SK-N-MC (cell line): ENCODE measurements around the gene C5AR2.

Experiments
- EZH2 ChIP-seq: fragments of 200-600 bp; sonication (generic); IDR thresholded peaks from one replicate; pipeline ENCODE4 v1.6.1; 2017; ENCODE audit warnings: antibody characterized with exemption
- POLR2AphosphoS5 ChIP-seq: IDR thresholded peaks from 2 replicates; pipeline ENCODE4 v1.6.1; 2012; ENCODE audit warnings: mild to moderate bottlenecking, low read depth, low read length, borderline replicate concordance

- no peak for TF ChIP-seq EZH2
- TF ChIP-seq POLR2AphosphoS5, result no peak
Measured at GRCh38 chr19:47339196-47339880, 7.4 kb downstream of the C5AR2 start.
